Sigmoid colon (tissue), 7 donors: Measurements from ENCODE around the gene GMEB2. TPM values are rescaled to one million over a fixed set of nuclear protein-coding genes. Genes with fewer than 3 reads are reported as not detected.
A peak's percentile ranks its signal among the peaks of the same experiment; 100 is the strongest.
"Not testable (repeated sequence)": the region's sequence is repeated elsewhere in the genome, so short reads cannot be mapped to it uniquely, and the experiment has no call there.

Experiments
- DNase-seq: peaks from one replicate; pipeline ENCODE4 v3.0.0-alpha.2; 2019
- H3K27ac ChIP-seq, 4 donors: fragments of 200-600 bp; sonication (generic); one replicate each; pipeline ENCODE4 v1.5.1; 2016 to 2019; ENCODE audit warnings: mild to moderate bottlenecking in 1 of 4
- H3K27me3 ChIP-seq, 3 donors: fragments of 200-600 bp; sonication (generic); one replicate each; pipeline ENCODE4 v1.5.1; 2019; ENCODE audit warnings: mild to moderate bottlenecking in 1 of 3
- H3K36me3 ChIP-seq, 4 donors: fragments of 200-600 bp; sonication (generic); one replicate each; pipeline ENCODE4 v1.5.1; 2016 to 2019
- H3K4me1 ChIP-seq, 4 donors: fragments of 200-600 bp; sonication (generic); one replicate each; pipeline ENCODE4 v1.5.1; 2017 to 2019
- H3K4me3 ChIP-seq, 4 donors: fragments of 200-600 bp; sonication (generic); one replicate each; pipeline ENCODE4 v1.5.1; 2017 to 2019; ENCODE audit warnings: mild to moderate bottlenecking in 2 of 4, moderate library complexity in 1 of 4
- H3K9me3 ChIP-seq, 4 donors: fragments of 200-600 bp in 3 of 4; sonication (generic) in 3 of 4; one replicate each; pipeline versions ENCODE4 v1.5.1 to v1.6.1; 2013 to 2019
- EP300 ChIP-seq, 4 donors: sonication (generic); formaldehyde crosslinking; IDR thresholded peaks; one replicate each; pipeline ENCODE4 v1.6.1; 2017; ENCODE audit warnings: antibody characterized with exemption in 4 of 4
- POLR2A ChIP-seq, 2 donors: fragments of 450-650 bp; IDR thresholded peaks; one replicate each; pipeline ENCODE4 v1.6.1; 2016; ENCODE audit warnings: antibody characterized with exemption in 2 of 2, mild to moderate bottlenecking in 2 of 2, moderate library complexity in 2 of 2
- POLR2AphosphoS5 ChIP-seq, 4 donors: sonication (generic); formaldehyde crosslinking; IDR thresholded peaks; one replicate each; pipeline ENCODE4 v1.6.1; 2017; ENCODE audit warnings: antibody characterized with exemption in 4 of 4
- WGBS, 2 donors: extraction: QIAGEN DNeasy Blood & Tissue Kit; methylation state at CpG; one replicate each; pipeline ENCODE4 v1.1.7; 2013; 5-methylcytosine and 5-hydroxymethylcytosine counted together
- intact Hi-C: fragments of 100-400 bp; cut with DNase I; formaldehyde crosslinking; loops from one replicate; pipeline ENCODE4 v1.15.1; 2023
- polyA plus RNA-seq, 3 donors: library from polyadenylated mRNA; stranded (reverse); fragments of 200-250 nt; gene quantifications; one replicate each; pipeline ENCODE4 v1.2.3, GENCODE V29; 2013
- total RNA-seq, 4 donors: library from RNA; depleted of rRNA; stranded (reverse); fragments of >200 nt; gene quantifications; one replicate each; pipeline ENCODE4 v1.1.0, GENCODE V29; 2016
- TF ChIP-seq, protein P1 (sequence below), 4 experiments: fragments of 450-650 bp in 3 of 4; fragments of 200-600 bp in 1 of 4; IDR thresholded peaks; one replicate each; pipeline ENCODE4 v1.5.1; 2016 to 2019; ENCODE audit warnings: antibody characterized with exemption in 4 of 4, mild to moderate bottlenecking in 3 of 4, moderate library complexity in 2 of 4
- donor health status: healthy with polysubstance abuse.
- donor health status: Bipolar disorder and iron deficiency.
- donor health status: healthy.

The GMEB2 gene
- total and polyA plus RNA-seq, 7 donors, result 6.0 to 15.1 (median 7.9) TPM

DNA sequence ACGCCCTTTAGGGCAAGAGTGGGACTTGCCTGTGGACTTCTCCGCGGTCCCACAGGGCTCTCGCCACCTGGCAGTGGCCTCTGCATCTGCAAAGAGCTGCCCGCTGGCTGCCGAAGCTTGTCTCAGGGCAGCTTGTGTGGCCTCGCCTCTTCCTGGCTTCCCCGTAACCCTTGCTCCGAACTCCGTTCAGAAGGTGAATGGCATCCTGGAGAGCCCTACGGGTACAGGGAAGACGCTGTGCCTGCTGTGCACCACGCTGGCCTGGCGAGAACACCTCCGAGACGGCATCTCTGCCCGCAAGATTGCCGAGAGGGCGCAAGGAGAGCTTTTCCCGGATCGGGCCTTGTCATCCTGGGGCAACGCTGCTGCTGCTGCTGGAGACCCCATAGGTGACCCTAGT lies 34.2 kb upstream of the GMEB2 start:
- TF ChIP-seq POLR2A (IDR thresholded peaks at IDR 0.05) (no peak), POLR2AphosphoS5 (IDR thresholded peaks at IDR 0.05) (no peak), EP300 (IDR thresholded peaks at IDR 0.05) (no peak)
- TF ChIP-seq, protein P1, sequence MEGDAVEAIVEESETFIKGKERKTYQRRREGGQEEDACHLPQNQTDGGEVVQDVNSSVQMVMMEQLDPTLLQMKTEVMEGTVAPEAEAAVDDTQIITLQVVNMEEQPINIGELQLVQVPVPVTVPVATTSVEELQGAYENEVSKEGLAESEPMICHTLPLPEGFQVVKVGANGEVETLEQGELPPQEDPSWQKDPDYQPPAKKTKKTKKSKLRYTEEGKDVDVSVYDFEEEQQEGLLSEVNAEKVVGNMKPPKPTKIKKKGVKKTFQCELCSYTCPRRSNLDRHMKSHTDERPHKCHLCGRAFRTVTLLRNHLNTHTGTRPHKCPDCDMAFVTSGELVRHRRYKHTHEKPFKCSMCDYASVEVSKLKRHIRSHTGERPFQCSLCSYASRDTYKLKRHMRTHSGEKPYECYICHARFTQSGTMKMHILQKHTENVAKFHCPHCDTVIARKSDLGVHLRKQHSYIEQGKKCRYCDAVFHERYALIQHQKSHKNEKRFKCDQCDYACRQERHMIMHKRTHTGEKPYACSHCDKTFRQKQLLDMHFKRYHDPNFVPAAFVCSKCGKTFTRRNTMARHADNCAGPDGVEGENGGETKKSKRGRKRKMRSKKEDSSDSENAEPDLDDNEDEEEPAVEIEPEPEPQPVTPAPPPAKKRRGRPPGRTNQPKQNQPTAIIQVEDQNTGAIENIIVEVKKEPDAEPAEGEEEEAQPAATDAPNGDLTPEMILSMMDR (IDR thresholded peaks at IDR 0.05), result no peak
- Histone ChIP-seq H3K4me3 (no peak overlapping the region), H3K4me1 (peaks cover 0 to 34% (median 26%) of the 10 kb centered on the region in 4 donors), H3K36me3 (peaks cover 13 to 53% (median 19%) of the 10 kb centered on the region in 4 donors), H3K9me3 (no peaks in the 10 kb centered on the region), H3K27me3 (no peaks in the 10 kb centered on the region), H3K27ac (no peak overlapping the region)
- 96 to 97% methylated on average over 22 of the region's 22 CpGs for WGBS, 2 donors
- DNase-seq, result no peak
- intact Hi-C loops, result no loop called here

DNA sequence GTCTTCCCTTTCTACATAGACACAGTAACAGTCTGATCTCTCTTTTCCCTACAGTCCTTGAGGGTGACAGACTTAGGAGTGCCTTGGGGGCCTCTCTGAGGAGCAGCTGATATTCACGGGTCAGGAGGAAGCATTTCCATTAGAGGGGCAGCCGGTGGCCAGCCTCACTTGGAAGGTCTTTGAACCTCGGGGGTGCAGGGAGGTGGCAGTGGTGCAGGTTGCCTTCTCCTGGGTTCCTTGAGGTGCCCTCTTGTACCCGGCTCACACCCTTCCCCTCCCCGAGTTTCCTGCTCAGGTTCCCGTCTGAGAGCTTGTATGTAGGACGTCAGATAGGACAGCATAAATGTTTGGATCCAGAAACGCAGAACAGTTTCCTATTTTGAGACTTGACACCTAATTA lies 33.7 kb upstream of the GMEB2 start:
- peaks cover 11 to 48% (median 17%) of the 10 kb centered on the region in 4 donors for H3K36me3 ChIP-seq
- 83 to 89% methylated on average over 8 of the region's 8 CpGs for WGBS, 2 donors

DNA sequence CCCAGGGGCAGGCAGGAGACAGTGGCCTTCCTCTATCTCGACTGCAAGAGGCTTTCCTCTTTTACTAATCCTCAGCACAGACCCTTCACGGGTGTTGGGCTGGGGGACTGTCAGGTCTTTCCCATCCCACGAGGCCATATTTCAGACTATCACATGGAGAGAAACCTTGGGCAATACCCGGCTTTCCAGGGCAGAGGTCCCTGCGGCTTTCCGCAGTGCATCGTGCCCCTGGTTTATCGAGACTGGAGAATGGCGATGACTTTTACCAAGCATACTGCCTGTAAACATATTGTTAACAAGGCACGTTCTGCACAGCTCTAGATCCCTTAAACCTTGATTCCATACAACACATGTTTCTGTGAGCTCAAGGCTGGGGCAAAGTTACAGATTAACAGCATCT lies 33.3 kb upstream of the GMEB2 start:
- WGBS, 2 donors, result 87 to 95% methylated on average over 10 of the region's 10 CpGs
- DNase-seq, H3K27ac ChIP-seq: not testable (repeated sequence)

More for the DNA sequence above, 33.7 kb upstream of the GMEB2 start:
- Histone ChIP-seq H3K9me3 (no peaks in the 10 kb centered on the region), H3K27me3 (no peaks in the 10 kb centered on the region), H3K4me1 (peaks cover 0 to 34% (median 26%) of the 10 kb centered on the region in 4 donors), H3K27ac (no peak overlapping the region), H3K4me3 (no peak overlapping the region)
- intact Hi-C loops, result no loop called here
- no peak for DNase-seq
- no peak for TF ChIP-seq POLR2AphosphoS5 (IDR thresholded peaks at IDR 0.05)
- no peak for TF ChIP-seq EP300 (IDR thresholded peaks at IDR 0.05)
- TF ChIP-seq, protein P1 (IDR thresholded peaks at IDR 0.05), result no peak
- TF ChIP-seq POLR2A (IDR thresholded peaks at IDR 0.05), result no peak

DNA sequence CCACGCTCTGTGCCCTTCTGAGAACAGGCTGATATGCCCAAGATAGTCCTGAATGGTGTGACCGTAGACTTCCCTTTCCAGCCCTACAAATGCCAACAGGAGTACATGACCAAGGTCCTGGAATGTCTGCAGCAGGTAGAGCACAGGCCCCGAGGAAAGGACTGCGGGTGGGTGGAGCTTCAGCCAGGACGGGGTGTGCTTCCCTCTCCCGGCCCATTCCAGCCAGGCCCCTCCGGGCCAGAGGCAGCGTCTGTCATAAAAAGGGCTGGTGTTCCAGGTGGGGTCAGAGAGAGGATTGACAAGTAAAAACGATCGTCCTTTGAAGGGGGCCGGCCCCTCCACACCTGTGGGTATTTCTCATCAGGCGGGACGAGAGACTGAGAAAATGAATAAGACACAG lies 32.5 kb upstream of the GMEB2 start:
- intact Hi-C loops, result loop anchor here (5.0 to 10.0 kb wide), 3 partner anchors 48 to 315 kb away; partner anchors contain the start of genes ARFRP1, PPDPF, SAMD10 and ZGPAT
- H3K4me1 ChIP-seq, result peaks cover 0 to 29% (median 26%) of the 10 kb centered on the region in 4 donors
- 49 to 71% methylated on average over 13 of the region's 13 CpGs for WGBS, 2 donors
- peak; percentile 60 for DNase-seq
- TF ChIP-seq EP300 (IDR thresholded peaks at IDR 0.05), result no peak
- TF ChIP-seq POLR2AphosphoS5 (IDR thresholded peaks at IDR 0.05), result no peak
- TF ChIP-seq POLR2A (IDR thresholded peaks at IDR 0.05), result no peak
- TF ChIP-seq, protein P1 (IDR thresholded peaks at IDR 0.05), result no peak
- H3K36me3 ChIP-seq, result peaks cover 11 to 42% (median 14%) of the 10 kb centered on the region in 4 donors
- H3K9me3 ChIP-seq, result no peaks in the 10 kb centered on the region
- peak overlapping the region in 3 of 4 donors; percentile 67 to 70 (median 69) for H3K4me3 ChIP-seq
- H3K27ac ChIP-seq, result peak overlapping the region; percentile 88 to 92 (median 90)
- H3K27me3 ChIP-seq, result no peaks in the 10 kb centered on the region

More for the DNA sequence above, 33.3 kb upstream of the GMEB2 start:
- H3K4me3 ChIP-seq, H3K27me3 ChIP-seq, H3K9me3 ChIP-seq, intact Hi-C loops: not testable (repeated sequence)
- Histone ChIP-seq H3K36me3 (peaks cover 11 to 46% (median 16%) of the 10 kb centered on the region in 4 donors), H3K4me1 (peaks cover 0 to 34% (median 26%) of the 10 kb centered on the region in 4 donors)

DNA sequence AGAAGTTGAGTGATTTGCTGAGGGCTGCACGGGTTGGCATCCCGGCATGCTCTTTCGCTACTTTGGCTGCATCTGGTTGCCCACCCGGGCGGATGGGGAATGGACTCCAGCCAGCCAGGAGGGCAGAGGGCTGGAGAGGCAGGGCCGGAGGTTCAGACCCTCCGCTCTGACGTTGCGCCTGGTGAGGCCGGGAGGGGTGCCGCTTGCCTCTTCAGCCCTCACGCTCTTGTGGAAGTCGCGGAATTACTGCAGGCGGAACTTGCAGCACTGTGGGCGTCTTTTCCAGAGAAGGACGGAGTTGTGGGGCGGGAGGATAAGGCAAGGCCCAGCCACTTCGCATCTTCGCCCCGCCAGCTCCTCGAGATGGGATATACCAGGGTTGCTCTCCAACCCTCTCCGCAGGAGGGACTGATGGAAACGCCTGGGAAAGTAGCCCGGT lies 31.9 kb upstream of the GMEB2 start:
- H3K27me3 ChIP-seq, result no peaks in the 10 kb centered on the region
- WGBS, 2 donors, result 4% methylated on average over 25 of the region's 25 CpGs

More for the DNA sequence above, 31.9 kb upstream of the GMEB2 start:
- H3K4me3 ChIP-seq, result peak overlapping the region; percentile 67 to 80 (median 70)
- peaks cover 0 to 35% (median 31%) of the 10 kb centered on the region in 4 donors for H3K4me1 ChIP-seq
- peak overlapping the region; percentile 88 to 92 (median 90) for H3K27ac ChIP-seq
- TF ChIP-seq POLR2A (IDR thresholded peaks at IDR 0.05) (no peak), POLR2AphosphoS5 (IDR thresholded peaks at IDR 0.05) (no peak), EP300 (IDR thresholded peaks at IDR 0.05) (no peak)
- TF ChIP-seq, protein P1 (IDR thresholded peaks at IDR 0.05), result no peak
- no peak for DNase-seq
- H3K9me3 ChIP-seq, result no peaks in the 10 kb centered on the region
- H3K36me3 ChIP-seq, result peaks cover 8 to 36% (median 12%) of the 10 kb centered on the region in 4 donors
- intact Hi-C loops, result loop anchor here (5.0 to 10.0 kb wide), 3 partner anchors 49 to 316 kb away; partner anchors contain the start of genes ARFRP1, PPDPF, SAMD10 and ZGPAT
